Measurements from ENCODE around the gene BRMS1.
"Not testable (repeated sequence)": the region's sequence is repeated elsewhere in the genome, so short reads cannot be mapped to it uniquely, and the experiment has no call there.

Gene BRMS1

GRCh38 chr11:66321606-66322005, 23.3 kb downstream of the BRMS1 start:
- no peak for DNase-seq

GRCh38 chr11:66320748-66321147, 24.2 kb downstream of the BRMS1 start:
- DNase-seq = not testable (repeated sequence)

- not testable (repeated sequence) for DNase-seq
Observed at GRCh38 chr11:66320289-66320688, 24.6 kb downstream of the BRMS1 start.

GRCh38 chr11:66318600-66318970, 26.3 kb downstream of the BRMS1 start:
- no peak for DNase-seq

GRCh38 chr11:66317723-66318599, 26.9 kb downstream of the BRMS1 start:
- DNase-seq = peak; percentile 33

GRCh38 chr11:66317322-66317722, 27.6 kb downstream of the BRMS1 start:
- DNase-seq = no peak

GRCh38 chr11:66316849-66317251, 28.1 kb downstream of the BRMS1 start, which contains the start of gene CD248:
CD248 (minus strand) TSS chr11:66317044; CDS start chr11:66317027, 17 bp downstream.
- DNase-seq = no peak

GRCh38 chr11:66315921-66316811, 28.7 kb downstream of the BRMS1 start:
- DNase-seq = no peak

- no peak for DNase-seq
Observed at GRCh38 chr11:66315498-66315885, 29.4 kb downstream of the BRMS1 start.

GRCh38 chr11:66314561-66315497, 30.1 kb downstream of the BRMS1 start:
- no peak for DNase-seq

GRCh38 chr11:66314186-66314501, 30.8 kb downstream of the BRMS1 start:
- no peak for DNase-seq

- no peak for DNase-seq
Observed at GRCh38 chr11:66313321-66314185, 31.4 kb downstream of the BRMS1 start.

GRCh38 chr11:66312549-66313320, 32.2 kb downstream of the BRMS1 start:
- peak; percentile 82 for DNase-seq

GRCh38 chr11:66311965-66312548, 32.8 kb downstream of the BRMS1 start:
- peak; percentile 82 for DNase-seq

GRCh38 chr11:66311470-66311964, 33.4 kb downstream of the BRMS1 start:
- DNase-seq = no peak

GRCh38 chr11:66310803-66311440, 34.0 kb downstream of the BRMS1 start:
- DNase-seq = not testable (repeated sequence)

GRCh38 chr11:66310324-66310723, 34.6 kb downstream of the BRMS1 start:
- DNase-seq = no peak

- no peak for DNase-seq
Observed at GRCh38 chr11:66309475-66309874, 35.4 kb downstream of the BRMS1 start.

GRCh38 chr11:66302656-66303055, 42.2 kb downstream of the BRMS1 start:
- no peak for DNase-seq

GRCh38 chr11:66299186-66299585, 45.7 kb downstream of the BRMS1 start:
- DNase-seq = no peak
